GM11168 (cell line): ENCODE data around the gene TMC6.

Experiments
- in situ Hi-C: fragments of 300-500 bp; cut with MboI; formaldehyde crosslinking; loops from one replicate; pipeline ENCODE4 v1.12.0; 2022; ENCODE audit warnings: low sequenced_read_pairs; ENCODE audit not compliant: unreplicated experiment

The TMC6 gene

GRCh38 chr17:78128551-78129350, at the start of gene TMC6:
Gene TMC6 (minus strand): TSS chr17:78128755. CDS start chr17:78126832, 1,923 bp downstream.
- in situ Hi-C loops: no loop called here

- in situ Hi-C loops: no loop called here
Measured at GRCh38 chr17:78176548-78177025, 48.0 kb upstream of the TMC6 start.

DNA sequence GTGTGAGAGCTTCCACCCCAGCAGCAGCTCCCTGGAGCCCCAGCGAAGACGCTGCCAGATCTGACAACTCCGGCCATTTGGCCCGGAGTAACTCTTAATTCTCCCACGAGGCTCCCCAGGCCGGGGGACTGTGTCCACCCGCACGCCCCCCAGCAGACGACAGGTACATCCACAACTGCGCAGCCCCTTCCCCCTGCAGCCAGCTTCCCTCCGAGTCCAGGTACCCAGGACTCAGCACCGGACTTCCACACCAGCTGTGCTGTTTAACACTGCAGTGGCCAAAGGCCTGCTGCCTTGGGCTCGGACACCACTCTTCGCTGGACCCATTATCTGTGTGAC, 47.1 kb upstream of the TMC6 start:
- in situ Hi-C loops: no loop called here

- in situ Hi-C loops: loop anchor here (5.0 kb wide), 1 partner anchor 43 kb away; the partner anchor contains the start of gene TMC8
Measured at GRCh38 chr17:78174870-78175642, 46.5 kb upstream of the TMC6 start.

- in situ Hi-C loops: loop anchor here (5.0 kb wide), 1 partner anchor 42 kb away; the partner anchor contains the start of gene TMC8
Measured at GRCh38 chr17:78174346-78174869, 45.9 kb upstream of the TMC6 start.

DNA sequence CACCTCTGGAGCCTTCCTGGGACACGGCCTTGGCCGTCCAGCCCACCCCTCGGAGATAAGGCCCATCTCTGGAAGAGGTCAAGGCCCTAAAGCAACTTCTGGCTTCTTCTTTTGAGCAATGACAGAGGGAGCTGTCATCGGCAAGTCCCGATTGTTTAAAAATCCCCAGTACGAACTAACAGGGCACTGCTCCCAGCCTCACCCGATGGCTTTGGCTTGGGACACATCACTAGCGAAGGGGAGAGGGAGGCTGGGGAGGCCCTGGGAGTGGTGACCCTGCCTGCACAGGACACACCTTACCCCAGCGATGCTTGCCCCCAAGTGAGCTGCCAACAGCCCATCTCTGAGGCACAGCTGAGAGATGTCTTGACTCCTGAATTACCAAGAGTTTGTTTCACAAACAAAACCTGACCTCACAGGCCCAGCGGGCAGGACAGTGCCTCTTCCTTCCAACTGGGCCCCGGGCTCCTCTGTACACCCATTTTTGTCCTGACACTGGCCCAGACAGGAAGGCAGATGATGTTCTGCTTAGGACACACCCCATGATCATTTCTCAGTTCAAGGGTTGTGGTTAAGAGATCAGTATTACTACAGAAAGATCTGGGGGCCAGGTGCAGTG, 44.7 kb upstream of the TMC6 start:
- in situ Hi-C loops: loop anchor here (5.0 kb wide), 1 partner anchor 41 kb away; the partner anchor contains the start of gene TMC8

DNA sequence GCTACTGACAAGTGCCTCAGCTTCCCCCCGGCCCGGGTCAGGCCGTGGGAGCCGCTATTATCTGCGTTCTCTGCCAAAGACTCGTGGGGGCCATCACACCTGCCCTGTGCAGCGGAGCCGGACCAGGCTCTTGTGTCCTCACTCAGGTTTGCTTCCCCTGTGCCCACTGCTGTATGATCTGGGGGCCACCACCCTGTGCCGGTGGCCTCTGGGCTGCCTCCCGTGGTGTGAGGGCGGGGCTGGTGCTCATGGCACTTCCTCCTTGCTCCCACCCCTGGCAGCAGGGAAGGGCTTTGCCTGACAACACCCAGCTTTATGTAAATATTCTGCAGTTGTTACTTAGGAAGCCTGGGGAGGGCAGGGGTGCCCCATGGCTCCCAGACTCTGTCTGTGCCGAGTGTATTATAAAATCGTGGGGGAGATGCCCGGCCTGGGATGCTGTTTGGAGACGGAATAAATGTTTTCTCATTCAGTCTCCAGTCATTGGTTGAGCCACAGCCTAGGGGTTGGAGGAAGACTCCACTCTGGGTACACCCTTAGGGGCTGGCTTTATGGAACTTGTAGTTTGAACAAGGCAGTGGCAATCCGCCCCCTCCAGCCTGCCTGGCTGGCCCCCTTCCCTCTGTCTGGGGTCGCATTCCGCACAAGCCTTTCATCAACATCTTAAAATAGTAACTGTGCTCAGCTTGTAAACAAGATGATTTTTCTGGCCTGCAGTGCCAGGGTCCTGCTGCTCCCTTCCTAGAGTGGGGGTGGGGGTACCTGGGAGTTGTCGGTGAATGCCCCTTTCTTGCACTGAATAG, 43.9 kb upstream of the TMC6 start:
- in situ Hi-C loops: loop anchor here (5.0 kb wide), 1 partner anchor 40 kb away; the partner anchor contains the start of gene TMC8

DNA sequence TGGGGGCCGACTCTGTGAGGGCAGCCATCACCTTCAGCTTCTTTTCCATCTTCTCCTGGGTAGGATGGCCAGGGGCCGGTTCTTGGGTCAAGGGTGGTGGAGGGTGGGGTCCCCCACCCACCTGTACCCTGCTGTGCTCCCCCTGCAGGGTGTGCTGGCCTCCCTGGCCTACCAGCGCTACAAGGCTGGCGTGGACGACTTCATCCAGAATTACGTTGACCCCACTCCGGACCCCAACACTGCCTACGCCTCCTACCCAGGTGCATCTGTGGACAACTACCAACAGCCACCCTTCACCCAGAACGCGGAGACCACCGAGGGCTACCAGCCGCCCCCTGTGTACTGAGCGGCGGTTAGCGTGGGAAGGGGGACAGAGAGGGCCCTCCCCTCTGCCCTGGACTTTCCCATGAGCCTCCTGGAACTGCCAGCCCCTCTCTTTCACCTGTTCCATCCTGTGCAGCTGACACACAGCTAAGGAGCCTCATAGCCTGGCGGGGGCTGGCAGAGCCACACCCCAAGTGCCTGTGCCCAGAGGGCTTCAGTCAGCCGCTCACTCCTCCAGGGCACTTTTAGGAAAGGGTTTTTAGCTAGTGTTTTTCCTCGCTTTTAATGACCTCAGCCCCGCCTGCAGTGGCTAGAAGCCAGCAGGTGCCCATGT, 43.2 kb upstream of the TMC6 start:
- in situ Hi-C loops: loop anchor here (5.0 kb wide), 1 partner anchor 39 kb away; the partner anchor contains the start of gene TMC8

DNA sequence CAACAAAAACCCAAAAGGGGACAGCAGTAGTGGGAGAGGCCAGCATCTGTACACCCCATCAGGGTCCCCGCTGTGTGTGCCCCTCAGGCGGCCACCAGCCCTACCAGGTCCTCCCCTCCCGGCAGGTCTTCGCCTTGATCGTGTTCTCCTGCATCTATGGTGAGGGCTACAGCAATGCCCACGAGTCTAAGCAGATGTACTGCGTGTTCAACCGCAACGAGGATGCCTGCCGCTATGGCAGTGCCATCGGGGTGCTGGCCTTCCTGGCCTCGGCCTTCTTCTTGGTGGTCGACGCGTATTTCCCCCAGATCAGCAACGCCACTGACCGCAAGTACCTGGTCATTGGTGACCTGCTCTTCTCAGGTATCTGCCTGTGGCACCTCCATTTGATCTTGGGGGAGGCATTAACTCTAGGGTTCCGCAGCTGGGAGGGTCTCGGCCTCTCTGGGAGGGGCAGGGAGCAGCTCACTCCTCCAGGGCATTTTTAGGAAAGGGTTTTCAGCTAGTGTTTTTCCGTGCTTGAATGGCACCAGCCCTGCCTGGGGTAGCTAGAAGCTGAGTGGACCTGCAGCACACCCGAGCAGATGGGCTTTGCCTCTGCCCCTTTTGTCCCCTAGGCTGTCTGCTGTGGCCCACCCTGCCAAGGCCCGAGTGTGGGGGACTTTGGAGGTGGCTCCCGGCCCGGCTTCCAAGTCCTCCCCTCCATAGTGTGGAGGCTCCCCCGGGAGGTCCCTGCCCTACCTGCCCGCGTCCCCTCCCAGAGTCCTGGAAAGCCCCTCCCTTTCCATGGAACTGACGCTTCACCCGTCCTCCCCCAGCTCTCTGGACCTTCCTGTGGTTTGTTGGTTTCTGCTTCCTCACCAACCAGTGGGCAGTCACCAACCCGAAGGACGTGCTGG, 42.4 kb upstream of the TMC6 start:
- in situ Hi-C loops: loop anchor here (5.0 kb wide), 1 partner anchor 39 kb away; the partner anchor contains the start of gene TMC8

- in situ Hi-C loops: no loop called here
Measured at GRCh38 chr17:78168903-78169793, 40.6 kb upstream of the TMC6 start.

DNA sequence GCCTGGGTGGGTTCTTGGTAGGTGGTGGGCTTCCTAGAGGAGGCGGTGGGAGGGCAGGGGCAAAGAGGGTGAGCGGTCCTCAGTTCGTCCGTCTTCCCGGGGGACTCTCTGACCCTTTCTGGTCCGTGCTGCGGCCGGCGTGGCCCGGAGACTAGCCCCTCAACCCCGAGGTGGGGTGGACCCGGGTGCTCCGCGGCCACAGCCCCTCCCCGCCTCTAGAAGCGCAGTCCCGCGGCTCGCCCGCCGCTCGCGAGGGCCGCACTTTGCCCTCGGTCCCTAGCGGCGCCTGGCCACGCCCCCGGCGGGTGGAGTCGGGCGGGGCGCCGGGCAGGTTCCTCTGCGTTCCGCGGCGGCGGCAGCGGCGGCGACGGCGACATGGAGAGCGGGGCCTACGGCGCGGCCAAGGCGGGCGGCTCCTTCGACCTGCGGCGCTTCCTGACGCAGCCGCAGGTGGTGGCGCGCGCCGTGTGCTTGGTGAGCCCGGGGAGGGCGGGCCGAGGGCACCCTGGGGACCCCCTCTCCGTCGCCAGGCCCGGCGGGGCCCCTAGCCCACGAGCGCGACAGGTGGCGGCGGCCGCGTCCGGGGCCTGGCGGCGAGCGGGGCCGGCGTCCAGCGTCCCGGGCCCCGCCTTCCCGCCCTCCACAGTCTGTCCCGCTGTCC, 39.8 kb upstream of the TMC6 start, which contains the start of gene SYNGR2:
SYNGR2 (plus strand) TSS at position 340 of the 661 bp plus-strand sequence; CDS start at position 376, 36 bp downstream.
- in situ Hi-C loops: no loop called here

GRCh38 chr17:78166416-78166815, 37.9 kb upstream of the TMC6 start:
- in situ Hi-C loops: no loop called here

DNA sequence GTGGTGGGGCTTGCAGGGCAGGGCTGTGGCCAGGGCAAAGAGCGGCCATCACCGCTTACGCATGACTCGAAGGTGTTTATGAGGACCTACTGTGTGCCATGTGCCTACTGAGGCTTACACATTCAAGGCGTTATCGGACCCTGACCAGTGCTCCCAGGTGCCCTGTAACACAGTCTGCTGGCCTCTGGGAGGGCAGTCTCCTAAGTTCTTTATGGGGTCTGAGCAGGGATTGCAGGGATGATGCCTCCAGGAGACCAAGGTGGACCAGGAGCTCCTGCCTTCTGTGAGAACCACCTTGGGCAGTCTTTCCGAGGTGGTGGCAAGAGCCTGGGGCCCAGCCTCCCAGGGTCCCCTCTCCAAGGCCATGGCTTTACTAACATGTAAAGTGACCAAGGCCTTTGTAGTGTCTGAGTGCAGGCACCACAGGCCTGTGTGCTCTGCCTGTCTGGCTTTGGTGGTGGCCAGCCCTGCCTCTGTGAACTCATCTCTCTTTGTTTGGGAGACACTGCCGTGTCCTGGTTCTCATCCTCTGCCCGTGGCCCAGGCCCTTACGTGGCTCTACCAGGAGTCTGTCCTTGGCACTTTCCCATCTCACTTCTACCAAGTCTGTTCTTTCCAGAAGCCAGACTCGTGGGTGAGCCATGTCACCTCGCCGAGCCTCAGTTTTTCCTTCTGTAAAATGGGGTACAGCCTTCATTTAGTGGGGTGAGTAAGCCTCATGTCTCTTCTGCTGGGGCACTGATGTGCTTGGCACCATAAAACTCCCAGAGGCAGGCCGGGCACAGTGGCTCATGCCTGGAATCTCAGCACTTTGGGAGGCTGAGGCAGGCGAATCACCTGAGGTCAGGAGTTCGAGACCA, 36.4 kb upstream of the TMC6 start:
- in situ Hi-C loops: no loop called here

- in situ Hi-C loops: no loop called here
Measured at GRCh38 chr17:78163881-78164747, 35.6 kb upstream of the TMC6 start.
